H1 (cell line): ENCODE results near the gene KCMF1.

Source experiments
- ATF3 ChIP-seq: IDR thresholded peaks from 2 replicates; pipeline ENCODE4 v1.6.1; 2011; ENCODE audit warnings: low read depth, mild to moderate bottlenecking, low read length; ENCODE audit not compliant: insufficient read depth
- BRCA1 ChIP-seq: IDR thresholded peaks from 2 replicates; pipeline ENCODE4 v1.6.1; 2012; ENCODE audit warnings: low read depth, low read length, improper control_type of control experiment
- CBX8 ChIP-seq: fragments of 300-800, 300-1000 bp; sonication (generic); IDR thresholded peaks from 2 replicates; pipeline ENCODE4 v1.7.1; 2016; ENCODE audit warnings: low read depth, low read length, borderline replicate concordance
- CHD2 ChIP-seq: IDR thresholded peaks from 2 replicates; pipeline ENCODE4 v1.6.1; 2012; ENCODE audit warnings: low read length, improper control_type of control experiment
- CTCF ChIP-seq, 3 experiments: IDR thresholded peaks; 1 replicate in 2 of 3; 2 replicates in 1 of 3; pipeline versions ENCODE4 v1.5.1 to v1.6.1; 2011; ENCODE audit warnings: low read length in 3 of 3, mild to moderate bottlenecking in 3 of 3, inconsistent platforms in 2 of 3, low read depth in 1 of 3, moderate library complexity in 1 of 3; ENCODE audit not compliant: insufficient read depth in 1 of 3; ENCODE audit errors: control extremely low read depth in 1 of 3
- EP300 ChIP-seq, 2 experiments: IDR thresholded peaks; 1 replicate in 1 of 2; 2 replicates in 1 of 2; pipeline ENCODE4 v1.6.1; 2011 to 2012; ENCODE audit warnings: low read depth in 2 of 2, low read length in 2 of 2, mild to moderate bottlenecking in 2 of 2, borderline replicate concordance in 1 of 2, inconsistent platforms in 1 of 2, moderate library complexity in 1 of 2
- FOSL1 ChIP-seq: IDR thresholded peaks from 2 replicates; pipeline ENCODE4 v1.6.1; 2011; ENCODE audit warnings: mild to moderate bottlenecking, low read depth, low read length, moderate library complexity; ENCODE audit not compliant: insufficient read depth
- GTF2F1 ChIP-seq: IDR thresholded peaks from 2 replicates; pipeline ENCODE4 v1.6.1; 2012; ENCODE audit warnings: low read depth, low read length, improper control_type of control experiment, borderline replicate concordance
- MAFK ChIP-seq: IDR thresholded peaks from 2 replicates; pipeline ENCODE4 v1.6.1; 2012; ENCODE audit warnings: low read depth, mild to moderate bottlenecking, improper control_type of control experiment, low read length
- MAX ChIP-seq: IDR thresholded peaks from 2 replicates; pipeline ENCODE4 v1.6.1; 2012; ENCODE audit warnings: inconsistent platforms
- NRF1 ChIP-seq: IDR thresholded peaks from 2 replicates; pipeline ENCODE4 v1.6.1; 2011; ENCODE audit warnings: mild to moderate bottlenecking, low read depth, low read length, improper control_type of control experiment
- POLR2A ChIP-seq, 2 experiments: IDR thresholded peaks; 1 replicate in 1 of 2; 2 replicates in 1 of 2; pipeline ENCODE4 v1.6.1; 2011; ENCODE audit warnings: low read depth in 2 of 2, low read length in 2 of 2, mild to moderate bottlenecking in 2 of 2; ENCODE audit errors: control extremely low read depth in 1 of 2
- SP1 ChIP-seq: IDR thresholded peaks from 2 replicates; pipeline ENCODE4 v1.6.1; 2011; ENCODE audit warnings: low read depth, low read length
- ZNF274 ChIP-seq: IDR thresholded peaks from 2 replicates; pipeline ENCODE4 v1.7.0; 2012; ENCODE audit warnings: low read length, borderline replicate concordance; ENCODE audit errors: extremely low read depth

- no peak for TF ChIP-seq ZNF274
- TF ChIP-seq FOSL1, result no peak
- TF ChIP-seq GTF2F1, result no peak
- no peak for TF ChIP-seq SP1
- TF ChIP-seq CHD2, result no peak
- no peak for TF ChIP-seq CTCF (IDR thresholded peaks at IDR 0.05; ENCODE audit: control extremely low read depth in 1 of 3, insufficient read depth in 1 of 3, low read depth in 1 of 3, low read length in 3 of 3)
- peak in 1 of 2 experiments; percentile 58; a peak in 1 of 3 replicates for TF ChIP-seq POLR2A (IDR thresholded peaks at IDR 0.05; ENCODE audit: control extremely low read depth in 1 of 2, low read depth in 2 of 2, low read length in 2 of 2)
- no peak for TF ChIP-seq MAX
- TF ChIP-seq EP300 (IDR thresholded peaks at IDR 0.05; ENCODE audit: borderline replicate concordance in 1 of 2, low read depth in 2 of 2, low read length in 2 of 2), result no peak
- TF ChIP-seq MAFK, result no peak
- TF ChIP-seq BRCA1, result no peak
- no peak for TF ChIP-seq NRF1
- no peak for TF ChIP-seq CBX8
- no peak for TF ChIP-seq ATF3
These were observed 14.3 kb upstream of the KCMF1 start for GRCh38 chr2:84956334-84957297.
